ENCODE data around the gene MYRF. TPM values are rescaled to one million over a fixed set of nuclear protein-coding genes. Genes with fewer than 3 reads are reported as not detected.

Gene MYRF
- total and polyA plus RNA-seq, 12 donors, result 0.13 to 2.6 (median 0.89) TPM

GRCh38 chr11:61764606-61765260, 12.3 kb downstream of the MYRF start:
- H3K4me1 ChIP-seq (replicated peaks in 1 of 2), result no peaks in the 10 kb centered on the region
- no peaks in the 10 kb centered on the region for H3K9me3 ChIP-seq (replicated peaks in 1 of 3)
- no peaks in the 10 kb centered on the region for H3K36me3 ChIP-seq (replicated peaks in 1 of 2)
- DNase-seq, result peak in 3 of 7 donors; percentile 49 to 72 (median 72)
- no peak overlapping the region for H3K27ac ChIP-seq
- H3K4me3 ChIP-seq, result no peak overlapping the region
- intact Hi-C loops (cut with DNase I), result no loop called here
- WGBS, 4 donors, result 46 to 70% (median 51%) methylated on average over 2 to 22 of the region's 22 CpGs
- H3K27me3 ChIP-seq, result no peaks in the 10 kb centered on the region
- no peak for TF ChIP-seq CTCF (IDR thresholded peaks at IDR 0.05)
- TF ChIP-seq POLR2A (IDR thresholded peaks at IDR 0.05), result no peak

DNA sequence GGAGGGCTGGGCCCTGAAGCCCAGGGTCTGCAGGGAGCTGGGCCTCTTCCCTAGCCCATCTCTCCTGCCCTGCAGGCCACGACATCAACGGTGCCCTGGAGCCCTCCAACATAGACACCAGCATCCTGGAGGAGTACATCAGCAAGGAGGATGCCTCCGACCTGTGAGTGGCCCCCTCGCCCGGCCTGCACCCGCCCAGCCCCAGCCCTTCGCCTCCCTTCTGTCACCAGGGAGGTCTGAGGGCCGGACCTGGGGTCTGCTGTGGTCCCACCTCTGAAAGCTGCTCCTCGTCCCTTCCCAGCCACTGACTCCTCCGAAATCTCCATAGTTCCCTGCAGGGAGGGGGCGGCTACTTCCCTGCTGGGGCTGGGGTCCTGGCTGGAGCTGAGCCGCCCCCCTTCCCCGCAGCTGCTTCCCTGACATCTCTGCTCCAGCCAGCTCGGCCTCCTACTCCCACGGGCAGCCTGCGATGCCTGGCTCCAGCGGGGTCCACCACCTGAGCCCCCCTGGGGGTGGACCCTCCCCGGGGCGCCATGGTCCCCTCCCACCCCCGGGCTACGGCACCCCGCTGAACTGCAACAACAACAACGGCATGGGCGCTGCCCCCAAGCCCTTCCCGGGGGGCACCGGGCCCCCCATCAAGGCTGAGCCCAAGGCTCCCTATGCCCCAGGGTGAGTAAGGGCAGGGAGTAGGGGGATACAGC, 13.3 kb downstream of the MYRF start:
- intact Hi-C loops (cut with DNase I), result no loop called here
- WGBS, 4 donors, result 79 to 95% (median 82%) methylated on average over 7 to 26 of the region's 26 CpGs
- DNase-seq, result no peak
- Histone ChIP-seq H3K4me1 (replicated peaks in 1 of 2) (no peaks in the 10 kb centered on the region), H3K4me3 (no peak overlapping the region), H3K9me3 (replicated peaks in 1 of 3) (no peaks in the 10 kb centered on the region), H3K27ac (no peak overlapping the region), H3K27me3 (no peaks in the 10 kb centered on the region), H3K36me3 (replicated peaks in 1 of 2) (no peaks in the 10 kb centered on the region)
- TF ChIP-seq CTCF (IDR thresholded peaks at IDR 0.05), result no peak
- no peak for TF ChIP-seq POLR2A (IDR thresholded peaks at IDR 0.05)

- TF ChIP-seq CTCF (IDR thresholded peaks at IDR 0.05) (no peak), POLR2A (IDR thresholded peaks at IDR 0.05) (no peak)
- intact Hi-C loops (cut with DNase I), result no loop called here
- no peak for DNase-seq
- Histone ChIP-seq H3K27ac (no peak overlapping the region), H3K4me3 (no peak overlapping the region), H3K36me3 (replicated peaks in 1 of 2) (no peaks in the 10 kb centered on the region), H3K9me3 (replicated peaks in 1 of 3) (no peaks in the 10 kb centered on the region), H3K4me1 (replicated peaks in 1 of 2) (no peaks in the 10 kb centered on the region), H3K27me3 (no peaks in the 10 kb centered on the region)
- 77 to 88% (median 84%) methylated on average over 10 to 13 of the region's 13 CpGs for WGBS, 4 donors
Observed at GRCh38 chr11:61766353-61766841, 14.0 kb downstream of the MYRF start.

- H3K27me3 ChIP-seq, result no peaks in the 10 kb centered on the region
- no peak overlapping the region for H3K4me3 ChIP-seq
- no peak overlapping the region for H3K27ac ChIP-seq
- 59 to 78% (median 68%) methylated on average over 7 to 11 of the region's 11 CpGs for WGBS, 4 donors
- no peaks in the 10 kb centered on the region for H3K9me3 ChIP-seq (replicated peaks in 1 of 3)
- TF ChIP-seq POLR2A (IDR thresholded peaks at IDR 0.05) (no peak), CTCF (IDR thresholded peaks at IDR 0.05) (no peak)
- intact Hi-C loops (cut with DNase I), result no loop called here
- no peaks in the 10 kb centered on the region for H3K36me3 ChIP-seq (replicated peaks in 1 of 2)
- DNase-seq, result no peak
- no peaks in the 10 kb centered on the region for H3K4me1 ChIP-seq (replicated peaks in 1 of 2)
Observed at GRCh38 chr11:61768376-61769076, 16.1 kb downstream of the MYRF start.

Measured in adrenal gland (tissue), 12 donors.